HAP-1 (cell line): ENCODE measurements around the gene PCSK5.
A peak's percentile ranks its signal among the peaks of the same experiment; 100 is the strongest.
"Not testable (repeated sequence)": the region's sequence is repeated elsewhere in the genome, so short reads cannot be mapped to it uniquely, and the experiment has no call there.

Experiments
- DNase-seq, 2 experiments: peaks; one replicate each; pipeline ENCODE4 v3.0.0-alpha.2; 2016 to 2020; ENCODE audit warnings: low spot score in 2 of 2
- H3K27me3 ChIP-seq: fragments of 250-450 bp; sonication (Bioruptor Pico); 2 replicates; pipeline ENCODE4 v1.5.1; 2020; ENCODE audit warnings: low read depth, mild to moderate bottlenecking, moderate library complexity
- H3K36me3 ChIP-seq: fragments of 250-450 bp; sonication (Bioruptor Pico); replicated peaks from 2 replicates; pipeline ENCODE4 v1.5.1; 2020; ENCODE audit warnings: mild to moderate bottlenecking
- H3K4me1 ChIP-seq: fragments of 250-450 bp; sonication (Bioruptor Pico); 2 replicates; pipeline ENCODE4 v1.5.1; 2020; ENCODE audit warnings: mild to moderate bottlenecking
- H3K4me3 ChIP-seq: fragments of 250-450 bp; sonication (Bioruptor Pico); 2 replicates; pipeline ENCODE4 v1.5.1; 2020; ENCODE audit warnings: mild to moderate bottlenecking, moderate library complexity
- H3K9me3 ChIP-seq: fragments of 250-450 bp; sonication (Bioruptor Pico); 2 replicates; pipeline ENCODE4 v1.5.1; 2020; ENCODE audit warnings: mild to moderate bottlenecking, moderate library complexity
- in situ Hi-C: fragments of 300-500 bp; cut with MboI; formaldehyde crosslinking; loops from 3 replicates; pipeline ENCODE4 v1.14.3; 2020; ENCODE audit warnings: low sequenced_read_pairs, inconsistent platforms, mixed read lengths

PCSK5 gene

GRCh38 chr9:76077537-76077936 is 187.1 kb downstream of the PCSK5 start:
- no peaks in the 10 kb centered on the region for H3K4me1 ChIP-seq
- DNase-seq = no peak
- no peaks in the 10 kb centered on the region for H3K9me3 ChIP-seq
- no peaks in the 10 kb centered on the region for H3K36me3 ChIP-seq
- H3K27me3 ChIP-seq = no peaks in the 10 kb centered on the region
- in situ Hi-C loops = no loop called here
- no peak overlapping the region for H3K4me3 ChIP-seq

GRCh38 chr9:76081281-76081680 is 190.8 kb downstream of the PCSK5 start:
- H3K36me3 ChIP-seq, in situ Hi-C loops: not testable (repeated sequence)

DNA sequence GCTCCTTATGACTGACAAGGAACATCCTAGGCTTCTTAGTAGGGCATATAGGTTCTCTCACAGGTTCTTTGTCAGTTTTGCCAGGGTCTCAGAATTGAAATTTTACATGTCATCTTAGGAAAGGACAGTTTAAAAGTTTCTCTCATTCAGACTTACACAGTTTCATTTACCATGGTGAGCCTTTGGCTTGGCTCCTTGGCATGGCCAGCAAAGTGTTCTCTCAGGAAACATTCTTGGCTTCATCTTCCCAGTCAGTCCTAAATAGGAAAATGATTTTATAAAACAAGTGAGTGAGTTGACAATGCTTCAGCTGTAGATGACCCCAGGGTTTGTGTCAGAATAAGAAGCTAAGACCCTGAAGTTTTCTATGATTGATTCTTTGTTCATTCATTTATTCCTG is 191.6 kb downstream of the PCSK5 start:
- H3K4me1 ChIP-seq = no peaks in the 10 kb centered on the region
- DNase-seq = no peak
- H3K27me3 ChIP-seq = no peaks in the 10 kb centered on the region
- in situ Hi-C loops = no loop called here
- no peaks in the 10 kb centered on the region for H3K9me3 ChIP-seq
- H3K36me3 ChIP-seq = no peaks in the 10 kb centered on the region
- H3K4me3 ChIP-seq = no peak overlapping the region

More at GRCh38 chr9:76081281-76081680, 190.8 kb downstream of the PCSK5 start:
- H3K27me3 ChIP-seq, H3K4me3 ChIP-seq, H3K4me1 ChIP-seq, DNase-seq, H3K9me3 ChIP-seq: not testable (repeated sequence)

DNA sequence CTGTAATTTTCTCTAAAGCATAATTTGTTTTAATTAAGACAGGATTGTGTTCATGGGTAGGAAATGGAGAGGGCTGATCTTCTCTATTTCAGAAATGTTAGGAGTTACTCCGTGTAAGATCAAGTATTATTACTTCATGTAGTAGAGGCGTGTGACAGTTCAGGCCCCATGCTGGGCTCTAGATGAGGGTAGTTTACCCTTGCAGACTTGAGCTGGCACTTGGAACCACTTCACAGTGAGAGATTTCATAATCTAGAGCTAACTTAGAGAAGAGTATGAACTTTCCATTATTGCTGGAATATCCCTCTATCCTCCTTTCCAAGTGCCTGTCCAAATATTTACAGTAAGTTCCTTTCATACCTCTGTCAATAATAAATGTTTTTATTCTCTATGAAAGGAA is 195.1 kb downstream of the PCSK5 start:
- in situ Hi-C loops = no loop called here
- Histone ChIP-seq H3K36me3 (no peaks in the 10 kb centered on the region), H3K4me1 (no peaks in the 10 kb centered on the region), H3K27me3 (no peaks in the 10 kb centered on the region), H3K4me3 (no peak overlapping the region), H3K9me3 (no peaks in the 10 kb centered on the region)
- DNase-seq = no peak

- no peaks in the 10 kb centered on the region for H3K9me3 ChIP-seq
- DNase-seq = no peak
- no peak overlapping the region for H3K4me3 ChIP-seq
- in situ Hi-C loops = no loop called here
- H3K36me3 ChIP-seq = no peaks in the 10 kb centered on the region
- no peaks in the 10 kb centered on the region for H3K27me3 ChIP-seq
- no peaks in the 10 kb centered on the region for H3K4me1 ChIP-seq
Observed at GRCh38 chr9:76086539-76086938, 196.1 kb downstream of the PCSK5 start.

DNA sequence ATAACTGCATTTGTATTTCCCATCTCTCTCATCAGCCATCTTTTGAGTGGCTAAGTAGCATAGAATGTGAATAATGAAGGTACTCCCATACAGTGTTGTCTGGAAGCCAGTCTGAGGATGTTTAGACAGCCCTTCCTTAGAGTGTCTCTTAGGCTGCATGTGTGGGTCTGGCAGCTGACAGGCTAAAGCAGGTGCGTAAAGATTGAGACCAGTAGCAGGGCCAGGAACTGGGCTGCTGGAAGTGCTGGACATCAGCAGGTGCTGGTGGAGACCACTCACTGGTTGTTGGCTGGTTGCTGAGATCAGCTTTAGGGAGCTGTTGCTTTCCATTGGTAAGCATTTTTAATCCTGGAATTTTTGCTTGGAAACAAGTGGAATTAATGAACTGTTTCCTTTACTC is 197.5 kb downstream of the PCSK5 start:
- Histone ChIP-seq H3K9me3 (no peaks in the 10 kb centered on the region), H3K27me3 (no peaks in the 10 kb centered on the region), H3K4me3 (no peak overlapping the region), H3K36me3 (no peaks in the 10 kb centered on the region), H3K4me1 (no peaks in the 10 kb centered on the region)
- no peak for DNase-seq
- in situ Hi-C loops = no loop called here

DNA sequence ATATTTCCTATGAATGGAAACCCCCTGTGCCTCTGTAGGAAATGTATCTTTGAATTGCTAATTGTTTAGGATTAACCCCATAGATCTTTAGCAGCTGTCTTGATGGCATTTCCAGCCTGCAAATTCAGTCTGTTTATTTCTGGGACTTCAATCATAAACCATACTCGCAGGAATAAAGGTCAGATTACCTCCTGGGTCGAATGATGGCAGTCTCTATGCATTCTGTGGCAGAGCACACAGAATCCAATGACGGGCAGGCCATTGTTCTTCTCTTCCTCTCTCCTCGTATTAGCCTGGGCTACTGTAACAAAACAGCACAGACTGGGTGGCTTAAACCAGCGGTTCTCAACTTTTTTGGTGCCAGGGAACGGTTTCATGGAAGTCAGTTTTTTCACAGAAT is 199.9 kb downstream of the PCSK5 start:
- peak in 1 of 2 experiments; percentile 7 for DNase-seq
- H3K27me3 ChIP-seq = no peaks in the 10 kb centered on the region
- in situ Hi-C loops = no loop called here
- H3K9me3 ChIP-seq = no peaks in the 10 kb centered on the region
- no peak overlapping the region for H3K4me3 ChIP-seq
- H3K4me1 ChIP-seq = no peaks in the 10 kb centered on the region; the same call in 1 of the 2 replicates
- no peaks in the 10 kb centered on the region for H3K36me3 ChIP-seq

DNA sequence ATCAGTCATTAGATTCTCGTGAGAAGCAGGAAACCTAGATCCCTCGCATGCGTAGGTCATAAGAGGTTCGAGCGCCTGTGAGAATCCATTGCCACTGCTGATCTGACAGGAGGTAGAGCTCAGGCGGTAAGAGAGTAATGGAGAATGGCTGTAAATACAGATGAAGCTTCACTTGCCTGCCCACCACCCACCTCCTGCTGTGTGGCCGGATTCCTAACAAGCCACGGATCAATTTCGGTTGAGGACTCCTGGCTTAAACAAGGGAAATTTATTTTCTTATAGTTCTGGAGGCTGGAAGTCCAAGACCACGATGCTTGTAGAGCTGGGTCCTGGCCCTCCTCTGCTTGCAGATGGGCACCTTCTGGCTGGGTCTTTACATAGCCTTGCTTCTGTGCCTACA is 200.4 kb downstream of the PCSK5 start:
- no peak for DNase-seq
- Histone ChIP-seq H3K36me3 (no peaks in the 10 kb centered on the region), H3K9me3 (no peaks in the 10 kb centered on the region), H3K4me1 (no peaks in the 10 kb centered on the region; the same call in 1 of the 2 replicates), H3K27me3 (no peaks in the 10 kb centered on the region), H3K4me3 (no peak overlapping the region)
- in situ Hi-C loops = no loop called here

- Histone ChIP-seq H3K4me3 (no peak overlapping the region), H3K9me3 (no peaks in the 10 kb centered on the region), H3K36me3 (no peaks in the 10 kb centered on the region), H3K4me1 (no peaks in the 10 kb centered on the region; the same call in 1 of the 2 replicates), H3K27me3 (no peaks in the 10 kb centered on the region)
- DNase-seq = no peak
- in situ Hi-C loops = no loop called here
Observed at GRCh38 chr9:76092572-76092971, 202.1 kb downstream of the PCSK5 start.

- no peaks in the 10 kb centered on the region for H3K27me3 ChIP-seq
- DNase-seq = no peak
- in situ Hi-C loops = no loop called here
- H3K4me3 ChIP-seq = no peak overlapping the region
- H3K9me3 ChIP-seq = no peaks in the 10 kb centered on the region
- H3K4me1 ChIP-seq = no peaks in the 10 kb centered on the region; the same call in 1 of the 2 replicates
- no peaks in the 10 kb centered on the region for H3K36me3 ChIP-seq
Observed at GRCh38 chr9:76095585-76095984, 205.1 kb downstream of the PCSK5 start.

- in situ Hi-C loops = no loop called here
- H3K4me3 ChIP-seq = no peak overlapping the region
- no peaks in the 10 kb centered on the region for H3K9me3 ChIP-seq
- no peak for DNase-seq
- no peaks in the 10 kb centered on the region; the same call in 1 of the 2 replicates for H3K4me1 ChIP-seq
- H3K27me3 ChIP-seq = no peaks in the 10 kb centered on the region
- no peaks in the 10 kb centered on the region for H3K36me3 ChIP-seq
Observed at GRCh38 chr9:76099516-76099915, 209.0 kb downstream of the PCSK5 start.

DNA sequence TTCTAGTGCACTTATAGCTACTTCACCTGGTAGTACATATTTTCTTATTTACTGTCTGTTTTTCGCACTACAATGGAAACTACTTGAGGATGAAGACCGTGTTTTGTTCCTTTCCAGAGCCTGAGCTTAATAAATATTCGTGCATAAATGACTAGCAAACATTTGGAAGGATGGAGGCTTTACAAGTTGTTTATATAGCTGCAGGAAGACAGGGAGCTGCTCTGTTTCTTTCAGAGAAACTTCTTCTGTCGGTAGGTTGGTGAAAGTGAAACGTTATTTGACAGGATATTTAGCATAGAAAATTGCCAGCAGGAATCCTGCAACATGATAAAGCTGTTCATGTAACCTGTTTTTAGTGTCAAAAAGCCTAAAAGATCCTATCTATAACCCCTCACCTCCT is 210.6 kb downstream of the PCSK5 start:
- Histone ChIP-seq H3K4me3 (no peak overlapping the region), H3K4me1 (no peaks in the 10 kb centered on the region), H3K9me3 (no peaks in the 10 kb centered on the region), H3K27me3 (no peaks in the 10 kb centered on the region), H3K36me3 (no peaks in the 10 kb centered on the region)
- in situ Hi-C loops = no loop called here
- no peak for DNase-seq

- Histone ChIP-seq H3K4me1 (no peaks in the 10 kb centered on the region), H3K36me3 (no peaks in the 10 kb centered on the region), H3K9me3 (no peaks in the 10 kb centered on the region), H3K4me3 (no peak overlapping the region), H3K27me3 (no peaks in the 10 kb centered on the region)
- no peak for DNase-seq
- in situ Hi-C loops = no loop called here
Observed at GRCh38 chr9:76101491-76101890, 211.0 kb downstream of the PCSK5 start.

DNA sequence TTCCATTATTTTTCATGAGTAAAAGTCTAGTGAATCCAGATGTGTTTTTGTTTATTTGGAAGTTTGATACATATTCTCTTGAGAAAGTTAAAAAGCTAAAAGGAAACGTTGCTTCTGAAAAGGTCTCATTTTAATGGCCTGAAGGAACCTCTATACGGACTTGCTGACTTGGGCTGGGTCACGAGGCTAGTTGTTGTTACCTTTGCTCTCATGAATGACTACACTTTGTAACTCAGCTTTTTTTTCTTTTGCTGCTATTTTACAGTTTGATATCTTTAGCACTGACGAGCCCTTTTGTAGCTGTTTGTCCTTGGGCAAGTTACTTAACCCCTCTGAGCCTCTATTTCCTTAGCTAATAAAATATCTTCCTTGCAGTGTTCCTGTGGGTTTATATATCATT is 211.5 kb downstream of the PCSK5 start:
- no peaks in the 10 kb centered on the region for H3K27me3 ChIP-seq
- H3K9me3 ChIP-seq = no peaks in the 10 kb centered on the region
- no peaks in the 10 kb centered on the region for H3K4me1 ChIP-seq
- no peak for DNase-seq
- in situ Hi-C loops = no loop called here
- no peaks in the 10 kb centered on the region for H3K36me3 ChIP-seq
- no peak overlapping the region for H3K4me3 ChIP-seq

DNA sequence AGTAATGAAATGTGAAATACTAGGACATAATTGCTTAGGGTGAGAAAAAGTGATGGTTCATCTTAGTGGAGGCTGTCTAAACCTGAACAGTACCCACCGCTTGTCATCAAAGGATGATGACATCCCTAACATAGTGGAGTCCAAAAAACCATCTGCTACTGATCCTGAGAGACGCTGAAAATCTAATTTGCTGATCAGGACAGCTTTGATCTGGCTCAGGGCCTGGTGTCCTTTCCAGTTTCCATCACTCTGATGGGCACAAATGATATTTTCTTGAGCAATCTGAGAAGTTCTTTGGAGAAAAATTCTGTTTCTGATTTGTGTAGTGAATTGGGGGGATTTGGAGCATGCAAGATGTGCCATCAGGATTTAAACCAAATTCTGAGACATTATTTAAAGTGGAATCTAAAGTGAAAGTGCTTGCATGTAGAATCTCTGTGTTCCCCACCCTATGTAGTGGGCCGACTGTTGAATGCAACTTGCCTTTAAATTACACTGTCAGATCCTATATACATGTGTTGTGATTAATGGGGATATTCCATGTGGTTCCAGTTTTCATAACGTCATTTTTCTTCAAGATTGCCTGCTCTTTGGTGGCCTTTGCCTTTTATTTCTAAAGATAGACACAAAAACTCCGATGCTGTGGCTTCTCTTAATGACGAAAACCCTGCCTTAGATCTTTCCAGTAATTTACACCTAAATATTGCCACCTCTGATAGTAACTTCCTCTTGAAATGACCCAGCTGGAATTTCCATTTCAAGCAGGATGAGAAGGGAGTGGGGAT is 213.2 kb downstream of the PCSK5 start:
- H3K36me3 ChIP-seq = no peaks in the 10 kb centered on the region
- in situ Hi-C loops = no loop called here
- no peaks in the 10 kb centered on the region for H3K4me1 ChIP-seq
- no peak for DNase-seq
- H3K27me3 ChIP-seq = no peaks in the 10 kb centered on the region
- H3K4me3 ChIP-seq = no peak overlapping the region
- no peaks in the 10 kb centered on the region for H3K9me3 ChIP-seq
